IMR-90 (cell line): ENCODE results near the gene ARTN. TPM values are rescaled to one million over a fixed set of nuclear protein-coding genes. Genes with fewer than 3 reads are reported as not detected.

Source experiments
- ATAC-seq: fragments of 200-7000 bp; cut with Tn5 transposase; 2 replicates; pipeline ENCODE4 v1.9.1; 2020; ENCODE audit warnings: low read depth, mild to moderate bottlenecking, moderate library complexity
- BruUV-seq: library from RNA; stranded (reverse); fragments of 400-500 nt; replicated peaks from 2 replicates; lab custom pipeline; 2021; lab: Mats Ljungman, UMichigan
- CTCF ChIA-PET: fragments of 300-600 bp; formaldehyde crosslinking; extraction: SDS; loops from one replicate; lab custom pipeline; 2021; ENCODE audit warnings: antibody characterized with exemption; lab: Yijun Ruan, JAX
- POLR2A ChIA-PET: fragments of 300-600 bp; sonication (Branson Sonifier 250); formaldehyde crosslinking; loops from one replicate; lab custom pipeline; 2022; ENCODE audit warnings: antibody characterized with exemption; ENCODE audit not compliant: unreplicated experiment; lab: Charles Lee
- DNase-seq: peaks from one replicate; pipeline ENCODE4 v3.0.0; 2013
- H2AFZ ChIP-seq: replicated peaks from 2 replicates; pipeline ENCODE3; 2013; ENCODE audit warnings: low read length, mild to moderate bottlenecking; ENCODE audit not compliant: poor library complexity
- H2AK5ac ChIP-seq: 2 replicates; pipeline ENCODE4 v1.6.1; 2013; ENCODE audit warnings: low read depth, low read length, inconsistent platforms
- H2AK9ac ChIP-seq: replicated peaks from 2 replicates; pipeline ENCODE3; 2013; ENCODE audit warnings: mild to moderate bottlenecking, low read depth, low read length, moderate library complexity; ENCODE audit not compliant: poor library complexity
- H2BK120ac ChIP-seq: 2 replicates; pipeline ENCODE4 v1.6.1; 2013; ENCODE audit warnings: low read depth, low read length, inconsistent platforms
- H2BK15ac ChIP-seq: 3 replicates; pipeline ENCODE4 v1.6.1; 2013; ENCODE audit warnings: low read depth, low read length, inconsistent platforms
- H2BK20ac ChIP-seq: 2 replicates; pipeline ENCODE4 v1.6.1; 2013; ENCODE audit warnings: low read depth, mild to moderate bottlenecking, inconsistent platforms, low read length, moderate library complexity
- H2BK5ac ChIP-seq: 2 replicates; pipeline ENCODE4 v1.6.1; 2013; ENCODE audit warnings: mild to moderate bottlenecking, low read depth, low read length, inconsistent platforms; ENCODE audit not compliant: poor library complexity, severe bottlenecking
- H3K14ac ChIP-seq: replicated peaks from 2 replicates; pipeline ENCODE4 v1.6.1; 2013; ENCODE audit warnings: low read depth, low read length, inconsistent platforms
- H3K18ac ChIP-seq: 2 replicates; pipeline ENCODE4 v1.6.1; 2013; ENCODE audit warnings: low read depth, low read length, control low read depth
- H3K23ac ChIP-seq: 2 replicates; pipeline ENCODE4 v1.6.1; 2013; ENCODE audit warnings: low read depth, low read length, inconsistent platforms
- H3K27ac ChIP-seq: 2 replicates; pipeline ENCODE4 v1.5.1; 2013; ENCODE audit warnings: mild to moderate bottlenecking, control low read depth, low read length; ENCODE audit not compliant: insufficient read depth
- H3K27me3 ChIP-seq: 2 replicates; pipeline ENCODE4 v1.6.1; 2013; ENCODE audit warnings: low read length; ENCODE audit not compliant: control insufficient read depth, insufficient read depth
- H3K36me3 ChIP-seq: 2 replicates; pipeline ENCODE4 v1.6.1; 2013; ENCODE audit warnings: low read length, mixed read lengths; ENCODE audit not compliant: control insufficient read depth, insufficient read depth
- H3K4ac ChIP-seq: 2 replicates; pipeline ENCODE4 v1.6.1; 2013; ENCODE audit warnings: low read depth, low read length, inconsistent platforms
- H3K4me1 ChIP-seq: 2 replicates; pipeline ENCODE4 v1.6.1; 2013; ENCODE audit warnings: low read length, mixed read lengths; ENCODE audit not compliant: control insufficient read depth, insufficient read depth
- H3K4me2 ChIP-seq: 2 replicates; pipeline ENCODE4 v1.6.1; 2013; ENCODE audit warnings: low read depth, mild to moderate bottlenecking, control low read depth, low read length, moderate library complexity
- H3K4me3 ChIP-seq: 2 replicates; pipeline ENCODE4 v1.5.1; 2013; ENCODE audit warnings: low read depth, mild to moderate bottlenecking, control low read depth, low read length, moderate library complexity; ENCODE audit not compliant: insufficient read depth
- H3K56ac ChIP-seq: 2 replicates; pipeline ENCODE4 v1.6.1; 2013; ENCODE audit warnings: low read length, inconsistent platforms; ENCODE audit not compliant: insufficient read depth; ENCODE audit errors: extremely low read depth
- H3K79me1 ChIP-seq, 2 experiments: 2 replicates each; pipeline ENCODE4 v1.6.1; 2013; ENCODE audit warnings: low read length in 2 of 2, inconsistent platforms in 1 of 2, low read depth in 1 of 2
- H3K9ac ChIP-seq: 2 replicates; pipeline ENCODE4 v1.6.1; 2013; ENCODE audit warnings: low read depth, low read length, control low read depth
- H3K9me1 ChIP-seq: 2 replicates; pipeline ENCODE4 v1.6.1; 2013; ENCODE audit warnings: low read length, inconsistent platforms; ENCODE audit not compliant: insufficient read depth
- H3K9me3 ChIP-seq: 2 replicates; pipeline ENCODE4 v1.6.1; 2013; ENCODE audit warnings: low read length; ENCODE audit not compliant: control insufficient read depth, insufficient read depth
- H4K20me1 ChIP-seq: 2 replicates; pipeline ENCODE4 v1.6.1; 2013; ENCODE audit warnings: low read length, inconsistent platforms; ENCODE audit not compliant: insufficient read depth
- H4K5ac ChIP-seq: 2 replicates; pipeline ENCODE4 v1.6.1; 2013; ENCODE audit warnings: mild to moderate bottlenecking, low read depth, low read length, control low read depth
- H4K8ac ChIP-seq, 2 experiments: 2 replicates each; pipeline ENCODE4 v1.6.1; 2013; ENCODE audit warnings: low read depth in 2 of 2, low read length in 2 of 2, control low read depth in 1 of 2, inconsistent platforms in 1 of 2
- H4K91ac ChIP-seq: 2 replicates; pipeline ENCODE4 v1.6.1; 2013; ENCODE audit warnings: low read depth, low read length, inconsistent platforms; ENCODE audit not compliant: insufficient read depth
- MAFK ChIP-seq: IDR thresholded peaks from 2 replicates; pipeline ENCODE4 v1.6.1; 2012; ENCODE audit warnings: low read depth, low read length, improper control_type of control experiment
- MAZ ChIP-seq: IDR thresholded peaks from 2 replicates; pipeline ENCODE4 v1.6.1; 2012; ENCODE audit warnings: low read depth, mild to moderate bottlenecking, low read length, improper control_type of control experiment, moderate library complexity, borderline replicate concordance
- MXI1 ChIP-seq: IDR thresholded peaks from 2 replicates; pipeline ENCODE4 v1.6.1; 2012; ENCODE audit warnings: low read depth, mild to moderate bottlenecking, low read length, moderate library complexity, borderline replicate concordance
- RAD21 ChIP-seq: IDR thresholded peaks from 2 replicates; pipeline ENCODE4 v1.6.1; 2012; ENCODE audit warnings: low read length, improper control_type of control experiment
- RFX5 ChIP-seq: IDR thresholded peaks from 2 replicates; pipeline ENCODE4 v1.8.0; 2012; ENCODE audit warnings: low read depth, mild to moderate bottlenecking, low read length, moderate library complexity
- SMC3 ChIP-seq: fragments of 150-350 bp; IDR thresholded peaks from 2 replicates; pipeline ENCODE4 v1.6.1; 2016; ENCODE audit warnings: low read depth, mild to moderate bottlenecking, antibody characterized with exemption, low read length, moderate library complexity
- WGBS, 2 experiments: methylation state at CpG; one replicate each; pipeline versions ENCODE4 v1.1.5 to v1.1.7; 2013; ENCODE audit warnings: missing lambda C conversion rate in 2 of 2; ENCODE audit not compliant: insufficient read length in 1 of 2; ENCODE audit errors: extremely low coverage in 2 of 2; 5-methylcytosine and 5-hydroxymethylcytosine counted together
- dilution Hi-C: fragments of 300-500 bp; cut with HindIII; formaldehyde crosslinking; loops from one replicate; pipeline ENCODE4 v1.14.3; 2018; ENCODE audit warnings: low sequenced_read_pairs; ENCODE audit not compliant: unreplicated experiment
- in situ Hi-C: fragments of 300-500 bp; cut with MboI; formaldehyde crosslinking; loops from 3 replicates; pipeline ENCODE4 v1.14.3; 2019; ENCODE audit warnings: low sequenced_read_pairs, inconsistent platforms, mixed read lengths
- intact Hi-C: fragments of 100-400 bp; cut with micrococcal nuclease; formaldehyde crosslinking; loops from 2 replicates; pipeline ENCODE4 v1.10.0; 2022
- polyA plus RNA-seq, 3 experiments: library from polyadenylated mRNA; depleted of rRNA; stranded (reverse); fragments of >200 nt; gene quantifications; 2 replicates each; pipeline ENCODE4 v1.2.3, GENCODE V29; 2012; ENCODE audit warnings: low replicate concordance in 1 of 3
- total RNA-seq: library from RNA; depleted of rRNA; stranded (reverse); fragments of >200 nt; gene quantifications from 2 replicates; pipeline ENCODE4 v1.2.3, GENCODE V29; 2012
- TF ChIP-seq, protein P1 (sequence below): fragments of 150-350 bp; IDR thresholded peaks from 2 replicates; pipeline ENCODE4 v1.6.1; 2016; ENCODE audit warnings: low read depth, mild to moderate bottlenecking, low read length, moderate library complexity, borderline replicate concordance
- TF ChIP-seq, protein P2 (sequence below): conservative IDR thresholded peaks from 2 replicates; pipeline ENCODE4 v1.5.1; 2012; ENCODE audit warnings: mild to moderate bottlenecking, low read depth, low read length, improper control_type of control experiment

Gene ARTN
- total and polyA plus RNA-seq, 2 of the 4 experiments (the other 2 are of a cell fraction) = 0.29 TPM; not detected in 1

DNA sequence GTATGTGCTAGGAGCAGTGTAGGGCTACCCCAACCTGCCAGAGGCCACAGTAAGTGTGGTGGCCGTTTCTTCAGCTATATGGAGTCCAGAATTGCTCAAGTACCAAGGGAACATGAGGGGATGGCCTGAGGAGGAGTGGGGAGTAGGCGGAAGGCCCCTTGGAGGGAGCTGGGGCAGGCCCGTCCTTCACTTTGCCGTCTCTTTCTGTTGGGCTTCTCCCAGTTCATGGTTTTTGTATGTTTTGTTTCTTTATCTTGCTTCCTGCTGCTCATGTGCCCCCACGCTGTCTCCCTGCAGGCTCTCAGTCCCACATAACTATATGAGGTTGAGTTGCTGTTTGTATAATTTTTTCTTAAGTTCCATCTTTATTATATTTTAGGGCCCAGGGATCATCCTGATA, 30.3 kb downstream of the ARTN start:
- in situ Hi-C loops = loop anchor here (25.0 kb wide), 1 partner anchor 427 kb away; the partner anchor contains the start of gene PTPRF
- Histone ChIP-seq H3K9me3 (no peaks in the 10 kb centered on the region), H3K56ac (no peak overlapping the region), H4K20me1 (peaks cover 7% of the 10 kb centered on the region; the same call in 1 of the 2 replicates), H3K4me3 (no peak overlapping the region), H3K14ac (no peak overlapping the region), H2AFZ (no peak overlapping the region), H4K8ac (no peak overlapping the region), H3K4me1 (no peaks in the 10 kb centered on the region), H3K27ac (no peak overlapping the region), H2BK20ac (no peak overlapping the region), H4K91ac (no peak overlapping the region), H3K9ac (no peak overlapping the region), H3K9me1 (peaks cover 11% of the 10 kb centered on the region), H2BK5ac (no peak overlapping the region), H2AK5ac (no peak overlapping the region), H2BK120ac (no peak overlapping the region), H3K18ac (no peak overlapping the region), H3K4me2 (no peak overlapping the region), H3K79me1 (0 out of 4 replicates have a peak, but pooled peaks cover 0 to 3% of the 10 kb centered on the region in 2 experiments), H3K23ac (no peak overlapping the region), H3K36me3 (peaks cover 37% of the 10 kb centered on the region), H2BK15ac (no peak overlapping the region), H4K5ac (no peak overlapping the region), H3K27me3 (no peaks in the 10 kb centered on the region), H3K4ac (no peak overlapping the region), H2AK9ac (no peak overlapping the region)
- no peak for DNase-seq
- ATAC-seq = no peak
- intact Hi-C loops = no loop called here
- no TSS peak for BruUV-seq
- no peak for TF ChIP-seq MAZ
- TF ChIP-seq MAFK = no peak
- TF ChIP-seq RAD21 = no peak
- TF ChIP-seq, protein P1, sequence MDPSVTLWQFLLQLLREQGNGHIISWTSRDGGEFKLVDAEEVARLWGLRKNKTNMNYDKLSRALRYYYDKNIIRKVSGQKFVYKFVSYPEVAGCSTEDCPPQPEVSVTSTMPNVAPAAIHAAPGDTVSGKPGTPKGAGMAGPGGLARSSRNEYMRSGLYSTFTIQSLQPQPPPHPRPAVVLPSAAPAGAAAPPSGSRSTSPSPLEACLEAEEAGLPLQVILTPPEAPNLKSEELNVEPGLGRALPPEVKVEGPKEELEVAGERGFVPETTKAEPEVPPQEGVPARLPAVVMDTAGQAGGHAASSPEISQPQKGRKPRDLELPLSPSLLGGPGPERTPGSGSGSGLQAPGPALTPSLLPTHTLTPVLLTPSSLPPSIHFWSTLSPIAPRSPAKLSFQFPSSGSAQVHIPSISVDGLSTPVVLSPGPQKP = no peak
- TF ChIP-seq SMC3 = no peak
- TF ChIP-seq MXI1 = no peak
- TF ChIP-seq, protein P2, sequence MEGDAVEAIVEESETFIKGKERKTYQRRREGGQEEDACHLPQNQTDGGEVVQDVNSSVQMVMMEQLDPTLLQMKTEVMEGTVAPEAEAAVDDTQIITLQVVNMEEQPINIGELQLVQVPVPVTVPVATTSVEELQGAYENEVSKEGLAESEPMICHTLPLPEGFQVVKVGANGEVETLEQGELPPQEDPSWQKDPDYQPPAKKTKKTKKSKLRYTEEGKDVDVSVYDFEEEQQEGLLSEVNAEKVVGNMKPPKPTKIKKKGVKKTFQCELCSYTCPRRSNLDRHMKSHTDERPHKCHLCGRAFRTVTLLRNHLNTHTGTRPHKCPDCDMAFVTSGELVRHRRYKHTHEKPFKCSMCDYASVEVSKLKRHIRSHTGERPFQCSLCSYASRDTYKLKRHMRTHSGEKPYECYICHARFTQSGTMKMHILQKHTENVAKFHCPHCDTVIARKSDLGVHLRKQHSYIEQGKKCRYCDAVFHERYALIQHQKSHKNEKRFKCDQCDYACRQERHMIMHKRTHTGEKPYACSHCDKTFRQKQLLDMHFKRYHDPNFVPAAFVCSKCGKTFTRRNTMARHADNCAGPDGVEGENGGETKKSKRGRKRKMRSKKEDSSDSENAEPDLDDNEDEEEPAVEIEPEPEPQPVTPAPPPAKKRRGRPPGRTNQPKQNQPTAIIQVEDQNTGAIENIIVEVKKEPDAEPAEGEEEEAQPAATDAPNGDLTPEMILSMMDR = no peak
- TF ChIP-seq RFX5 = no peak
- CTCF ChIA-PET = no interaction called here
- dilution Hi-C loops = no loop called here
- WGBS, 2 experiments = no CpG with 5 or more reads among the region's 5 CpGs
- POLR2A ChIA-PET = interaction anchor here (0.6 kb wide), 1 partner anchor 510 kb away, joined by 3 read pairs; the partner anchor contains the start of gene HYI
